Stimulated activated CD8-positive, alpha-beta memory T cell treated with anti-CD3 and anti-CD28 coated beads, Interleukin-15, amount 100 ng/mL, for 24 hours (primary cell): ENCODE measurements around the gene TMEM52B.

Source experiments
- DNase-seq: peaks from one replicate; pipeline ENCODE4 v3.0.0-alpha.2; 2020; ENCODE audit warnings: low read depth

TMEM52B gene

GRCh38 chr12:10178821-10179220 lies at the start of gene TMEM52B:
TSS of gene TMEM52B (plus strand) at chr12:10179032. CDS start at chr12:10179575, 543 bp downstream.
- DNase-seq: no peak

DNA sequence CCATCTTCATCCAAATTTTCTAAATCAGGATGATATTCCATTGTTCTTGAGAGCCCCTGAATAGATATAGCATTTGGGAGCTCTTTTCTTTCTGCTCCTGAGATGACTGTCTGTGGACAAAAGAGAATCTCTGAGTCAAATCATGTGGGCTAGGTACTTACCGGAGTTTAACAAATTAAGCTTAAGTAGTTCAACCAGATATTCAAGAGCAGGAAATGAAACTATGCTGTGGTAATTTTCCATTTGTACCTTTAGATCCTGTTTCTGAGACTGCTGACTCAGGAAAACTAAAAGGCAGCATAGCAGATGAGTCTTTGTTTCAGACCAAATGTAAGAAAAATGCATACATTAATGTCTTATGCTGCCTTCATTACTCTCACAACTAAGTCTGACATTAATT lies 48.8 kb upstream of the TMEM52B start, which contains the start of gene CLEC7A:
TSS of gene CLEC7A (minus strand) at position 158 of the 400 bp plus-strand sequence. CDS start at position 41, 117 bp downstream.
- no peak for DNase-seq

DNA sequence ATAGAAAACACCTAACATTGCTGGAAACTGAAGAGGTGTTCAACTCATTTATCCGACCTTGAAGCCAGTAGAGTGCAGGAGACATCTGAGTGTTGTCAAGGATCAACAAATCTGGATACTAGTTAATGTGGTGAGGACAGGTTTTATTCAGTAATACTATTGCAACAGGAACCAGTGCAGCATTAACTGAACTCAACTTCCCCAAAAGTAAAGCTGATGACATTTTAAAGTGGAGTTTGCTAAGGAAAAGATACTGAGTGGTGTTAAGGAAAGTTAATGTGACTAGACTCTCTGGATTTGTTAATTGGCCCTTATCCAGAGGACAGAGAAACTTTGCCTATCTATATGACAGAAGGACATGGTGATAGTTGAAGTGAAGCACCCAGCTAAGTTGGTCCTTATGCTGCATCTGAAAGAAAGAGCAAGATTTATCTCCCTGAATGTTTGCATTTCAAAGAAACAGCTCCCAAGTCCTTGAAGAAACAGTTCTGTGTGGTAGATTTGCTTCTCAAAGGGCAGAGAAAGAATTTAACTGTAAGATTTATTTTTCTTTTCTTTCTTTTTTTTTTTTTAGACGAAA lies 47.6 kb upstream of the TMEM52B start:
- DNase-seq: no peak

DNA sequence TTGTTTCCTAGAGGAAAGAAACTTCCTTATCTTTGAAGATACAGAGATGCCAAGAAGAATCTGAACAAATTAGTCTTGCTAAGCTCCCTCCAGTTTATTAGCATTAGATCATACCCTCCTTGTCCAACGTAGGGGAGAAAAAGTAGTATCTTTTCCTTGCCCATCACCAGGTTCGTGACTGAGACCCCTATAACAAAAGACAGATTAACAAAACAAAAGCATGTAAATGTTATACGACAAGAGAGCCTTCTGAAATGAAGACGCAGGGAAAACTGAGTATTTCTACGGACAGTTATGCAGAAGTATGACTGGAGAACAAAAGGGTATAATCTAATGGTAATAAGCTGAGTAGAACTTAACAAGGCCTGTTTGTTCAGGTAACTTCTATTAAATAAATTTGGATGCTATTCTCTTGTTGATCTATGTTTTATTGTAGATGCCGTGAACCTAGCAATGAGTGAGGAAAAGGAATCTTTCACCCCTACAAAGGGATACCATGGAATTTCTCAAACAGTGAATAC lies 45.9 kb upstream of the TMEM52B start:
- no peak for DNase-seq

DNA sequence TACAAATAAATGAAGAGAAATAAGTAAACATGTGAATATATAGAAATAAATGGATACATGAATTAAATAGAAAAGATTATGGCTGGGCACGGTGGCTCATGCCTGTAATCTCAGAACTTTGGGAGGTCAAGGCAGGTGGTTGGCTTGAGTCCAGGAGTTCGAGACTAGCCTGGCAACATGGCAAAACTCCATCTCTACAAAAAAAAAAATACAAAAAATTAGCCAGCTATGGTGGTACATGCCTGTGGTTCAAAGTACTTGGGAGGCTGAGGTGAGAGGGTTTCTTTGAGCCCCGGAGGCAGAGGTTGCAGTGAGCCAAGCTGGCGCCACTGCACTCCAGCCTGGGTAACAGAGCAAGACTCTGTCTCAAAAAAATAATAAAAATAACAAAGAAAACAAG lies 43.7 kb upstream of the TMEM52B start:
- DNase-seq: no peak

DNA sequence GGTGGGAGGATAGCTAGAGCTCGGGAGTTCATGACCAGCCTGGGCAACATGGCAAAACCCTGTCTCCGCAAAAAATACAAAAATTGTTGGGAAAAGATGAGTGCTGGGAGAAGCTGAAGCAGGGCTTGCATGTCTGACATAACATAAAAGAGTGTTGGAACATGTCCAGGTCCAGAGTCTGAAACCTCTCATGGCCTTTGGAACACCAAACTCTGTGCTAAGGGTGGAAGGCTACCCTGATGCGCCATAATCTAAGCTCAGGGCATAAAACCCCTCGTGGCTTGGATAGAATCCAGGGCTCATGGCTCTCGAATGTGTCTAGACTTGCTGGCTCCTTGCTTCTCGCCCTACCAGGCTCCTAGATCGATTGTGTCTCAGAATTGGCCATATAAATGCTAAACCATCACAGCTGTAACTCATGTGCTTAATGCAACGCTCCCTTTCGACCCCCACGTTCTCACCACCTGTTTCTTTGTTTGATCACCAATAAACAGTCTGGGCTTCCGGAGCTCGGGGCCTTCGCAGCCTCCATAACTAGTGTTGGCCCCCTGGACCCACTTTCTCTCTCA lies 42.1 kb upstream of the TMEM52B start:
- no peak for DNase-seq

DNA sequence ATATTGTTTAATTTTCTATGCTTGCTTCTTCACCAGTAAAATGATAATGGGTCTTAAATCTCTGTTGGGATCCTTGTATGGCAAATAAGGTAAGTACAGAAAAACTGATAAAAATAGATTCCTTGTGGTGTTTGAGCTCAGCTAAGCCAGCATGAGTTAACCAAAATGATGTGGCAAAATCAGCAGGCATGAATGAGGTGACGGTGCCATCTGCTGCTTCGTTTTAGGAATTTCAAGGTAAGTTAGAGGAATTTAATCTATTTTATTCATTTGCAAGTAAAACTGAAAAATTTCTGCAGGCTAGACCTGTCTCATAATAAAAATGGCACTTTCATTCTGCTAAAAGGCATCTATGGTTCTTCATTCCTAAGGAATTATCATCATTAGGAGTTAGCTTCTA lies 38.8 kb upstream of the TMEM52B start:
- no peak for DNase-seq

- DNase-seq: no peak
Observed at GRCh38 chr12:10142976-10143589, 35.7 kb upstream of the TMEM52B start.

- no peak for DNase-seq
Observed at GRCh38 chr12:10147714-10148403, 31.0 kb upstream of the TMEM52B start.

DNA sequence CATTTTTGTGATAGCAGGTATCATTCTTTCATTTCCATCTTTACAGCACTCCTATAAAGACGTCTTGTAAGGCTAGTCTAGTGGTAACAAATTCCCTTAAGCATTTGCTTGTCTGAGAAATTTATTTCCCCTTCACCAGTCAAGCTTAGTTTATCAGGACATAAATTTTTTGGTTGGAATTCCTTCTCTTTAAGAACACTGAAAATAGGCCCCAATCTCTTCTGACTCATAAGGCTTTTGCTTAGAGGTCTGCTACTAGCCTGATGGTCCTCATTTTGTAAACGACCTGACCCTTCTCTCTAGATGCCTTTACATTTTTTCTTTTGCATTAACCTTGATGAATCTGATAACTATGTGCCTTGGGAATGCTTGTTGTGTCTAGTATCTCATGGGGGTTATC lies 27.2 kb upstream of the TMEM52B start:
- no peak for DNase-seq

DNA sequence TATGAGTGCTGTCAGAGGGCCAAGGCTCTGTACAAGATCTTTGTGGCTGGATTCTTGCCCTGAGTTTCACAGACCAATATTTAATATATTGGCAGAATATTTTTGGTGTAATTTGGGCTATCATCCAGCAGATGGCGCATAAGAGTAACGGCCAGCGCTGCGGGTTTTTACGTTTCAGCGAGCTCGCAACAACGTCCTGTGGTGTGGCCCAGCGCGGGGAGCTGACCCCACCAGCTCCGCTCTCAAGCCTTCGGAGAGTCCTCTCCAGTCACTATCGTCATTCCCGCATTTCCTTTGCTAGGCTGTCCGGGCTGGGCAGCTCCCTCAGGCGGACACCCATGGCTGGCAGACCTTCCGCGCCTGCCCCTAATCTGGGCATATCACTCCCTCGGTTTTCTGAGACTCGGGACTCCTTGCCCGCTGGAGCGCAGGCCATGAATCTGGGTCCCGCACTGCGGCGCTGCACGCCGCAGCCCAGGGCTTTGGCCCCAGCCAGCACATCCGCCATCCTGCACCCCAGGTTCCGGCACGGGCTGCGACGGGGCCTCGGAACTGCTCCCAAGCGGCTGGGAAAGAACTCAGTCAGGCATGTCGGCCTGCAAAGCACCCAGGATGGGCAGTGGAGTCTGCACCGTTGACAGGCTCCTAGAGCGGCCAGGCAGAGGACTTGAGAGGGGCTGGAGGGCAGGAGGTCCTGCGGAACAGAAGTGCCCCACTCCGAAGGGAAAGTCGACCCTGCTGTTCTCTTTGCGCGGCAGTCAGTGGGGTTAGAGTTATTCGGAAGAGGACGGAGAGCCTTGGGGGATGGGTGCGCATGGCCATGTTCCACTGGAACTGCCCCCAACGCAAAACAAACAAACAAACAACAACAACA lies 25.3 kb upstream of the TMEM52B start:
- peak; percentile 27 for DNase-seq

- no peak for DNase-seq
Observed at GRCh38 chr12:10154145-10154496, 24.7 kb upstream of the TMEM52B start.

- DNase-seq: no peak
Observed at GRCh38 chr12:10155966-10156365, 22.9 kb upstream of the TMEM52B start.

DNA sequence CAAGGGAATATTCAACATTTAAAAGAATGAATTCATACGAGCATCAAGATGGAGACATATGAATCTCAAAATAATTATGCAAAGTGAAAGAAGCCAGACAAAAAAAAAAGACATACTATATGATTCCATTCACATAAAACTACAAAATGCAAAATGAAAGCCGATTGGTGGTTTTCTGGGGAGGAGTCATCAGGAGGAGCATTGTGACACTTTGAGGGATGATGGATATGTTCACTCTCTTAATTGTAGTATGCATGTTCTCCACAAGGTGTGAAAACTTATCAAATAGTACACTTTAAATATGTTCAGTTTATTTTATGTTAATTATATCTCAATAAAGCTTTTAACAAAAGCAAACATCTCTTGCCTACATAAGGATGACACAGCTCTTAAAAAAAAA lies 20.4 kb upstream of the TMEM52B start:
- no peak for DNase-seq

DNA sequence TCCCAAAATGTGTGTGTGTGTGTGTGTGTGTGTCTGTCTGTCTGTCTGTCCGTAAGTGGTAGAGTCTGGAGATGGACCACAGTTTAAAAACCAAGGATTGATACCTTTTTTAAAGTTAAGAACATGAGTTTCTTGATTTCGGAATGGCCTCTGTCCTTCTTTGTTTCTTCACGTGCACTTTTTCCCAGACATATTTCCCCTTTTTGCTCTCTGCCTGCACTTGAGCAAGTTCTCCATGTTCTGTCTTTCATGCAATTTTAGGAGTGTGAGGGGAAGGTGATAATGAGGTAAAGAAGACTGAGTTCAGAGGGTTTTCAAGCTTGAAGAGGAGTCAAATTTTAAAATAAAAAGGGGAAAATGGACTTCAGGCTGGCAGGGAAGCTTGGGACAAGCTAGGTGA lies 19.6 kb upstream of the TMEM52B start:
- no peak for DNase-seq

GRCh38 chr12:10160617-10161385 lies 18.0 kb upstream of the TMEM52B start:
- DNase-seq: no peak

DNA sequence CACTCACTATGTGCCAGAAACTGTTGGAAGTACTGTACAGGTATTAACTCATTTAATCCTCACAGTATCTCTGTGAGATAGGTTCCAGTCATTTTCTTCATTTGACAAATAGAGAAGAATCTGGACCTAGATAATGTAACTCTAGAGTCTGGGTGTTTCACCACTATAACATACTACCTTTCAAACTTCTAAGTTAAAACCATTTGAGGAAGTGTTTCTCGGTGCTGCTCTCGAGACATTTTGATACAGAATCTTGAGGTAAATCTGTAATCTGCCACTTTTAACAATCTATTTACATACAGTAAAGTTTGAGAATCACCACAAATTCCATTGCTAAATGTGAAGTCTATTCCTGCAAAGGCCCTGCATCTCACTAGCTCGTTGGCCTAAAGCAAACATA lies 15.7 kb upstream of the TMEM52B start:
- no peak for DNase-seq

DNA sequence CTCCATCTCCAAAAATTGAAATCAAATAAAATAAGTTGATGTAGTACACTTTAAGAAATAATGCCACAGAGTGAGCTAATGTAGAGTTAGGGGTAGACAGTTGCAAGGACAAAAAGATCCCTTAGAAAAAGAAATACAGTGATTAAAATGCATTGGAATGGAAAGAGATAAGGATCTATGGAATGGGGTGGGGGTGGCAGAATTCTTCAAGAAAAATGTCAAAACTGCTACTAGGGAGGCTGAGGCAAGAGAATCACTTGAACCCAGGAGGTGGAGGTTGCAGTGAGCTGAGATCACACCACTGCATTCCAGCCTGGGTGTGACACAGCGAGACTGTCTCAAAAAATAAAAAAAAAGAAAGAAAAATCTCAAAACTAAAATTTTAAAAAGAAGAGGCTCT lies 13.4 kb upstream of the TMEM52B start:
- no peak for DNase-seq

DNA sequence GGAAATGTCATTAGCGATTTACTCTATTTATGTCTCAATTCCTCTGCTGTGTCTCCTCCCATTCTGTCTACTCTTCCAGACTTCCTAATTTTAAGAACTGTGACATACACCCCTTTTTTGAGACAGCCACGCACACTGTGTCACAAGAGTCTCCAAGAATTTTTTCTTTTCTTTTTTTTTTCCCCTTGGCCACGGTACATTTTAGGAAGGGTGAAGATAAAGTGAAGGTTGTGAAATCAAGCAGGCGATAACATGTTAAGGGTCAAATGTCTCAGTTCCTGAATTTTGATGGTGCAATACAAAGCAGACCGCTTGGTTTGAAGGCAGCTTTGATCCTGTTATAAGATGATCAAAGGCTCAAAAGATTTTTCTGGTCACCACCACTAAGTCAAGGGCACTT lies 11.2 kb upstream of the TMEM52B start:
- no peak for DNase-seq

- DNase-seq: no peak
Observed at GRCh38 chr12:10169104-10169503, 9.7 kb upstream of the TMEM52B start.

- DNase-seq: no peak
Observed at GRCh38 chr12:10170216-10170615, 8.6 kb upstream of the TMEM52B start.
